Calu3 (cell line): Measurements from ENCODE around the gene PDLIM5. TPM values are rescaled to one million over a fixed set of nuclear protein-coding genes. Genes with fewer than 3 reads are reported as not detected.

Experiments used
- BruUV-seq: library from RNA; stranded (reverse); fragments of 400-500 nt; replicated peaks from 2 replicates; lab custom pipeline; 2021; lab: Mats Ljungman, UMichigan
- CTCF ChIA-PET: fragments of 300-600 bp; sonication (Branson Sonifier 250); formaldehyde crosslinking; loops from one replicate; lab custom pipeline; 2022; ENCODE audit warnings: antibody characterized with exemption; lab: Charles Lee
- DNase-seq: peaks from one replicate; pipeline ENCODE4 v3.0.0; 2022
- H3K27ac Mint-ChIP-seq: one replicate; pipeline ENCODE4 v1.8.0; 2022; ENCODE audit warnings: mixed read lengths; ENCODE audit not compliant: unreplicated experiment
- H3K27me3 Mint-ChIP-seq: one replicate; pipeline ENCODE4 v1.8.0; 2022; ENCODE audit warnings: mixed read lengths; ENCODE audit not compliant: unreplicated experiment
- H3K36me3 Mint-ChIP-seq: one replicate; pipeline ENCODE4 v1.8.0; 2022; ENCODE audit warnings: mild to moderate bottlenecking, moderate library complexity, mixed read lengths; ENCODE audit not compliant: insufficient read depth, unreplicated experiment
- H3K4me1 Mint-ChIP-seq: one replicate; pipeline ENCODE4 v1.8.0; 2022; ENCODE audit warnings: mild to moderate bottlenecking, low read depth, mixed read lengths; ENCODE audit not compliant: unreplicated experiment
- H3K4me3 Mint-ChIP-seq: one replicate; pipeline ENCODE4 v1.8.0; 2022; ENCODE audit warnings: mild to moderate bottlenecking, low read depth, moderate library complexity, mixed read lengths; ENCODE audit not compliant: unreplicated experiment
- H3K9me3 Mint-ChIP-seq: one replicate; pipeline ENCODE4 v1.8.0; 2022; ENCODE audit warnings: low read depth, mixed read lengths; ENCODE audit not compliant: unreplicated experiment
- intact Hi-C: fragments of 100-400 bp; cut with micrococcal nuclease; formaldehyde crosslinking; loops from one replicate; pipeline ENCODE4 v1.10.0; 2022; ENCODE audit not compliant: unreplicated experiment
- total RNA-seq: library from RNA; stranded (reverse); gene quantifications from 2 replicates; pipeline ENCODE4 v1.2.3, GENCODE V29; 2022
- TF ChIP-seq, protein P1 (sequence below): fragments of 200-600 bp; IDR thresholded peaks from one replicate; pipeline ENCODE4 v1.8.0; 2022; ENCODE audit warnings: antibody characterized with exemption; ENCODE audit not compliant: unreplicated experiment

PDLIM5 gene
- total RNA-seq, 1 experiment from 2014 or later = 122 TPM

DNA sequence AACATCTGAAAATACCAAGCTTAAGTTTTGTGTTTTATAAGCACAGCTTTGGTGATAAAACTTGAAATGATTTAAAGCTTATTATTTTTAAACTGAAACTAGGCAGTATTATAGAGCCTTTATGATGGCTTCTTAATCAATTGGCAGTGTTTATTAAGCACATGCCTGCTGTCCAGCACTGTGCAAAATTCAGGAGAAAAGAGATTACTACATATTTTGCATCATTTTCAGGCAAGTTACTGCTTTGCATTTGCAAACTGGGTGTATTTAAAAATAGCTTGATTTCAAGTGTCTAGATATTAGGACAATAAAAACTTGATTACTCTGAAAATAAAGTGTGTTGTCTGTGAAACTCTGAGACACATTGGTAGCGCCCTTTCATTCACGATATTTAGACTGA lies 126.5 kb downstream of the PDLIM5 start:
- intact Hi-C loops = no loop called here
- Mint-ChIP-seq H3K27ac (no peak overlapping the region), H3K4me1 (peaks cover 9% of the 10 kb centered on the region), H3K9me3 (no peaks in the 10 kb centered on the region), H3K27me3 (no peaks in the 10 kb centered on the region), H3K4me3 (no peak overlapping the region), H3K36me3 (peaks cover 9% of the 10 kb centered on the region)
- no TSS peak for BruUV-seq
- TF ChIP-seq, protein P1, sequence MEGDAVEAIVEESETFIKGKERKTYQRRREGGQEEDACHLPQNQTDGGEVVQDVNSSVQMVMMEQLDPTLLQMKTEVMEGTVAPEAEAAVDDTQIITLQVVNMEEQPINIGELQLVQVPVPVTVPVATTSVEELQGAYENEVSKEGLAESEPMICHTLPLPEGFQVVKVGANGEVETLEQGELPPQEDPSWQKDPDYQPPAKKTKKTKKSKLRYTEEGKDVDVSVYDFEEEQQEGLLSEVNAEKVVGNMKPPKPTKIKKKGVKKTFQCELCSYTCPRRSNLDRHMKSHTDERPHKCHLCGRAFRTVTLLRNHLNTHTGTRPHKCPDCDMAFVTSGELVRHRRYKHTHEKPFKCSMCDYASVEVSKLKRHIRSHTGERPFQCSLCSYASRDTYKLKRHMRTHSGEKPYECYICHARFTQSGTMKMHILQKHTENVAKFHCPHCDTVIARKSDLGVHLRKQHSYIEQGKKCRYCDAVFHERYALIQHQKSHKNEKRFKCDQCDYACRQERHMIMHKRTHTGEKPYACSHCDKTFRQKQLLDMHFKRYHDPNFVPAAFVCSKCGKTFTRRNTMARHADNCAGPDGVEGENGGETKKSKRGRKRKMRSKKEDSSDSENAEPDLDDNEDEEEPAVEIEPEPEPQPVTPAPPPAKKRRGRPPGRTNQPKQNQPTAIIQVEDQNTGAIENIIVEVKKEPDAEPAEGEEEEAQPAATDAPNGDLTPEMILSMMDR = no peak
- no peak for DNase-seq
- CTCF ChIA-PET = no interaction called here

GRCh38 chr4:94581766-94582165 lies 130.0 kb downstream of the PDLIM5 start:
- Mint-ChIP-seq H3K27me3 (no peaks in the 10 kb centered on the region), H3K9me3 (no peaks in the 10 kb centered on the region), H3K4me1 (peaks cover 9% of the 10 kb centered on the region), H3K27ac (no peak overlapping the region), H3K36me3 (peaks cover 7% of the 10 kb centered on the region), H3K4me3 (no peak overlapping the region)
- intact Hi-C loops = loop anchor here (10.0 kb wide), 1 partner anchor 277 kb away; no protein-coding TSS in a partner anchor
- CTCF ChIA-PET = no interaction called here
- BruUV-seq = no TSS peak
- TF ChIP-seq, protein P1 = no peak
- DNase-seq = no peak

DNA sequence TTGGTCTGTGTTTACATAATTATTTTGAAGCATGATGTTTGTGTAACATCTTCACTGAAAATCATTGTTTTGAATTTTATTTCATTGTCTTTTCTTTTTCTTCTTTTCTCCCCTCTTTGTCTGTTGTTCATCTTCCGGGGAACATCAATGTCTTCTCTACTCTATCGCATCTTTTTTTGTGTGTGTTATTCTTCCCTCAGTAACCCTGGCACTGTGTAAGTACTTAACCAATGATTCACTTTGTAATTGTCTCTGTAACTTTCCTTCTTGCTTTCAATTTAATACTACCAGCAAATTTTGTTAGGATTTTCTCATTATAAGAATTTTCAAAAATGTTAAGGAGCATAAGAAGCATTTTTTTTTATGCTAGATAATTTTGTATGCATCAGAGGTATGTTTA lies 130.8 kb downstream of the PDLIM5 start:
- H3K27ac Mint-ChIP-seq = peak overlapping the region; percentile 14
- intact Hi-C loops = loop anchor here (10.0 kb wide), 1 partner anchor 278 kb away; no protein-coding TSS in a partner anchor

DNA sequence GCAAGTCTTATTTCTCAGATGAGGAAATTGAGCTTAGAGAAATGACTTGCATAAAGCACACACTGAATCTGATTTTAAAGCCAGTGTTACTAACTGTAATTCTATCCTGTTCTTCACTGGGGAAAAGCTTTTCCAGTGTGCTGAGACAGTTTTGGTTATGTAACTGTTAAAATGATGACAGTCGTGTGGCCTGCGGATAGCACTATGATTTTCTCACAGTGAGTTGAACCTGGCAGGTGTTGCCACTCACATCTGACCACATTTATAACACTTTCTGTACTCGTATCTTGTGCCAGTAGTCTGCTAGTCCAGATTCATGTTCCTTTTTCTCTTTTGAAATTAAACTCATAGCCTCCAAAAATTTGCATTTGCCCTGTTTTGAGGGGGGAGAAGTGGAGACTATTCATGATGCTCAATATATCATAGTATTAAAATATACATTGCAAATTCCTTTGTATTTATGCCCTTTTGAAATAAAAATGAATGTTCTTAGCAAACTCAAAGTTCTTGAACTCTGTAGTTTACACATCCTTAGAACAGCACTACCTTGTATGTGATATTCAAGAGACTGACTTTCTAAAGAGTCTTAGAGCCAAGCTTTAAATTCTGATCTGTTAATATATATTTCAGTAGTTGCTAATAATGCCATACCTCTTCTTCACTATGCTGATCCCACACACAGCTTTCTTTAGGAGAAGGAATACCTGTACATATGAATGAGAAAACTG lies 132.3 kb downstream of the PDLIM5 start:
- no TSS peak for BruUV-seq
- Mint-ChIP-seq H3K27me3 (no peaks in the 10 kb centered on the region), H3K4me3 (no peak overlapping the region), H3K36me3 (peaks cover 13% of the 10 kb centered on the region), H3K4me1 (peaks cover 9% of the 10 kb centered on the region), H3K27ac (no peak overlapping the region), H3K9me3 (no peaks in the 10 kb centered on the region)
- CTCF ChIA-PET = no interaction called here
- TF ChIP-seq, protein P1 = no peak
- no peak for DNase-seq
- intact Hi-C loops = loop anchor here (10.0 kb wide), 1 partner anchor 279 kb away; no protein-coding TSS in a partner anchor

More for the DNA sequence above, 130.8 kb downstream of the PDLIM5 start:
- no TSS peak for BruUV-seq
- no peaks in the 10 kb centered on the region for H3K9me3 Mint-ChIP-seq
- TF ChIP-seq, protein P1 = no peak
- H3K4me3 Mint-ChIP-seq = no peak overlapping the region
- peaks cover 9% of the 10 kb centered on the region for H3K4me1 Mint-ChIP-seq
- H3K36me3 Mint-ChIP-seq = peaks cover 13% of the 10 kb centered on the region
- DNase-seq = no peak
- CTCF ChIA-PET = no interaction called here
- no peaks in the 10 kb centered on the region for H3K27me3 Mint-ChIP-seq
